ENCODE measurements around the gene SS18L1.

GRCh38 chr20:62156254-62156556, 12.6 kb downstream of the SS18L1 start:
- TF ChIP-seq, protein P1, sequence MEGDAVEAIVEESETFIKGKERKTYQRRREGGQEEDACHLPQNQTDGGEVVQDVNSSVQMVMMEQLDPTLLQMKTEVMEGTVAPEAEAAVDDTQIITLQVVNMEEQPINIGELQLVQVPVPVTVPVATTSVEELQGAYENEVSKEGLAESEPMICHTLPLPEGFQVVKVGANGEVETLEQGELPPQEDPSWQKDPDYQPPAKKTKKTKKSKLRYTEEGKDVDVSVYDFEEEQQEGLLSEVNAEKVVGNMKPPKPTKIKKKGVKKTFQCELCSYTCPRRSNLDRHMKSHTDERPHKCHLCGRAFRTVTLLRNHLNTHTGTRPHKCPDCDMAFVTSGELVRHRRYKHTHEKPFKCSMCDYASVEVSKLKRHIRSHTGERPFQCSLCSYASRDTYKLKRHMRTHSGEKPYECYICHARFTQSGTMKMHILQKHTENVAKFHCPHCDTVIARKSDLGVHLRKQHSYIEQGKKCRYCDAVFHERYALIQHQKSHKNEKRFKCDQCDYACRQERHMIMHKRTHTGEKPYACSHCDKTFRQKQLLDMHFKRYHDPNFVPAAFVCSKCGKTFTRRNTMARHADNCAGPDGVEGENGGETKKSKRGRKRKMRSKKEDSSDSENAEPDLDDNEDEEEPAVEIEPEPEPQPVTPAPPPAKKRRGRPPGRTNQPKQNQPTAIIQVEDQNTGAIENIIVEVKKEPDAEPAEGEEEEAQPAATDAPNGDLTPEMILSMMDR (conservative IDR thresholded peaks at IDR 0.05), result no peak
- TF ChIP-seq EZH2 (IDR thresholded peaks at IDR 0.05; ENCODE audit: low read depth), result no peak
